AG09309 (cell line): ENCODE data around the gene WDR59.

Experiments used
- DNase-seq: peaks from one replicate; pipeline ENCODE4 v3.0.0-alpha.2; 2010; ENCODE audit warnings: low read depth
- H3K4me3 ChIP-seq: 2 replicates; pipeline ENCODE4 v1.5.1; 2011; ENCODE audit warnings: mild to moderate bottlenecking, low read depth, low read length, moderate library complexity; ENCODE audit not compliant: control insufficient read depth
- TF ChIP-seq, protein P1 (sequence below): IDR thresholded peaks from 2 replicates; pipeline ENCODE4 v1.5.1; 2011; ENCODE audit warnings: mild to moderate bottlenecking, low read depth, low read length, inconsistent platforms; ENCODE audit not compliant: insufficient read depth, control insufficient read depth; ENCODE audit errors: missing control alignments

WDR59 gene

DNA sequence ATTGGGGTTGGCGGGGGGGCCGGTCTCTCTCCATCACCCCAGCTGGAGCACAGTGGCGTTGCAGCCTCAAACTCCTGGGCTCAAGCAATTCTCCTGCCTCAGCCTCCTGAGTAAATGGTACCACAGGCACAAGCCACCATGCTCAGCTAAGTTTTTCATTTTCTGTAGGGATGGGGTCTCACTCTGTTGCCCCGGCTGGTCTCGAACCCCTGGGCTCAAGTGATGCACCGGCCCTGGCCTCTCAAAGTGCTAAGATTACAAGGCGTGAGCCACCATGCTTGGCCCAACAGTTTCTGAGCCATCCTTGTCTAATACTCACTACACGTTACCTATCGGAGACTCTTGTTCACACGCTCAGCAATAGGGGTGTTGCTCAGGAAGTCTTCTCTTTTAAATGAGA is 11.6 kb downstream of the WDR59 start:
- no peak overlapping the region for H3K4me3 ChIP-seq
- no peak for DNase-seq
- TF ChIP-seq, protein P1, sequence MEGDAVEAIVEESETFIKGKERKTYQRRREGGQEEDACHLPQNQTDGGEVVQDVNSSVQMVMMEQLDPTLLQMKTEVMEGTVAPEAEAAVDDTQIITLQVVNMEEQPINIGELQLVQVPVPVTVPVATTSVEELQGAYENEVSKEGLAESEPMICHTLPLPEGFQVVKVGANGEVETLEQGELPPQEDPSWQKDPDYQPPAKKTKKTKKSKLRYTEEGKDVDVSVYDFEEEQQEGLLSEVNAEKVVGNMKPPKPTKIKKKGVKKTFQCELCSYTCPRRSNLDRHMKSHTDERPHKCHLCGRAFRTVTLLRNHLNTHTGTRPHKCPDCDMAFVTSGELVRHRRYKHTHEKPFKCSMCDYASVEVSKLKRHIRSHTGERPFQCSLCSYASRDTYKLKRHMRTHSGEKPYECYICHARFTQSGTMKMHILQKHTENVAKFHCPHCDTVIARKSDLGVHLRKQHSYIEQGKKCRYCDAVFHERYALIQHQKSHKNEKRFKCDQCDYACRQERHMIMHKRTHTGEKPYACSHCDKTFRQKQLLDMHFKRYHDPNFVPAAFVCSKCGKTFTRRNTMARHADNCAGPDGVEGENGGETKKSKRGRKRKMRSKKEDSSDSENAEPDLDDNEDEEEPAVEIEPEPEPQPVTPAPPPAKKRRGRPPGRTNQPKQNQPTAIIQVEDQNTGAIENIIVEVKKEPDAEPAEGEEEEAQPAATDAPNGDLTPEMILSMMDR = no peak

DNA sequence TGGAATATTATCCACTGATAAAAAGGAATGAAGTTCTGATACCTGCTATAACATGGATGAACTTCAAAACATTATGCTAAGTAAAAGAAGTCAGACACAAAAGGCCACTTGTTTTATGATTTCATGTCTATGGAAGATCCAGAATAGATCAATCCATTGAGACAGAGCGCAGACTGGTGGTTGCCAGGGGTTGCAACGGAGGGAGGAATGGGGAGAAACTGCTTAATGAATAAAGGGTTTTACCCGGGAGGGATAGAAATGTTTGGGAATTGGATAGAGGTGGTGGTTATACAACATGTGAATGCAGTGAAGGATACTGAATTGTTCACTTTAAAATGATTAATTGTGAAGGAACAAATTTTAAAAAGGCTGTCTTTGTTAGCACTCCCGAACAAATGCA is 30.2 kb downstream of the WDR59 start:
- H3K4me3 ChIP-seq = no peak overlapping the region
- TF ChIP-seq, protein P1 = no peak
- no peak for DNase-seq

DNA sequence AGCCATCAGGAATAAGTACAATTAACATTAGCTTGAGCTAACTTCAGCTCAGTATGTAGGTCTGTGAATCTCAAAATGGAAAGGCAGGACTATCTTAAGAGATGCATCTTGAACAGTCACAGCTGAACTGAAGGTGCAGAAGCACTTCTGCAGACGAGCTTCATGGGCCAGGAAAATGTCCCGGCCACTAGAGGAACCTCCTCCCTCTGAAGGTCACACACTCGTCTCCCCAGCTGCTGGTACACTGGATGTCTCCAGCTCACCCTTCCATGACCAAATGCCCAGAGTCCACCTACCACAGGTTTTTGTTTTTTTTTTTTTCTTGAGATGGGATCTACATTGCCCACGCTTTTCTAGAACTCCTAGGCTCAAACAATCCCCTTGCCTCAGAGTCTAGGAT is 33.2 kb downstream of the WDR59 start:
- DNase-seq = no peak
- no peak overlapping the region for H3K4me3 ChIP-seq
- TF ChIP-seq, protein P1 = no peak

DNA sequence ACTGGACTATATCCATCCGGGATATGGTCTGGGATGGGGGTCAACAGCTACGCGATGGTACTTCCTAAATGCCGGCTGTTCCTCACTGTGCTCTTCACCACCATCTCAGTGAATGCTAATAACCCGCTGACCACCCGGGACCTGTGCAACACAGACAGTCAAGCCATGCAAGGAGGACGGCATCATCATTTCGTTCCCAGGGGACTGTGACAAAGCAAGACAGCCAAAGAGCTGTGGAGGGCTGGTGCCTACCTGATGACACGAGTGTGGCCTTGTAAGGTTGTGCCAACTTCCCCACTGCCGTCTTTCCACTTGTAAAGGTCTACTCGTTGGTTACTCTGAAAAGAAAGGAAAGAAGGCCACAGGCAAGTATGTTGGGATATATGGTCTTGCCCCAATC is 33.7 kb downstream of the WDR59 start:
- DNase-seq = no peak
- H3K4me3 ChIP-seq = no peak overlapping the region
- TF ChIP-seq, protein P1 = no peak

DNA sequence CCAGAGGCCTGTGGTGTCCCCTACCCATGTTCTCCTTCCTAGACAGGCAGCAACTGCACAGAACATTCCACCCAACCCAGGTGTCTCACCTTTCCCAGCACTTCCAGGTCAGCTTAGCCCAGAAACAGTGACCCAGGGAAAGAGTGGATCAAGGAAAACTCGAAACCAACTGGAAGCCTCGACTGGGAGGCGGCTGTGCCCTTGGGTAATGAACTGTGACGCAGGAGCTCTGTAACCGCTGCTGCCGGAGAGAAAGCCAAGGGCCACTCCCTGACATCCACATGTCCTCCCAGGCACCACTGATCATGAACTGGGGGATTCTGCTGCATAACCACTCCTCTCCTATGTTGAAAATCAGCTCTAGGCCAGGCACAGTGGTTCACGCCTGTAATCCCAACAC is 34.4 kb downstream of the WDR59 start:
- TF ChIP-seq, protein P1 = no peak
- no peak overlapping the region for H3K4me3 ChIP-seq
- DNase-seq = no peak

DNA sequence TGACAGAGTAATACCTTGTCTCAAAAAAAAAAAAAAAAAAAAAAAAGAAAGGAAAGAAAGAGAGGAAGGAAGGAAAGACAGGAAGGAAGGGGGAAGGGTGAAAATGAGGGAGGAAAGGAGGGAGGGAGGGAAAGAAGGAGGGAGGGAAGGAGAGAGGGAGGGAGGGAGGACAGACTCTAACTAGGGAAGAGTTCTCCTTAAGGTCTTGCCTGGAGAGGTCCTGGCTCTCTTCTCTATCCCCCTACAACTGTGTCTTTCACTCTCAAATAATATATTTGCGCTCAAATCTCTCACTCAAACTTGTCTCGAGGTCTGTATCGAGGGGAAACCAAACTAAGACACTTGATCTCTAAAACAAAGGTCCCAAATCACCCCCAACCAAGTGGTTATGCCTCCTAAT is 35.6 kb downstream of the WDR59 start:
- TF ChIP-seq, protein P1 = no peak
- DNase-seq = no peak
- H3K4me3 ChIP-seq = no peak overlapping the region

DNA sequence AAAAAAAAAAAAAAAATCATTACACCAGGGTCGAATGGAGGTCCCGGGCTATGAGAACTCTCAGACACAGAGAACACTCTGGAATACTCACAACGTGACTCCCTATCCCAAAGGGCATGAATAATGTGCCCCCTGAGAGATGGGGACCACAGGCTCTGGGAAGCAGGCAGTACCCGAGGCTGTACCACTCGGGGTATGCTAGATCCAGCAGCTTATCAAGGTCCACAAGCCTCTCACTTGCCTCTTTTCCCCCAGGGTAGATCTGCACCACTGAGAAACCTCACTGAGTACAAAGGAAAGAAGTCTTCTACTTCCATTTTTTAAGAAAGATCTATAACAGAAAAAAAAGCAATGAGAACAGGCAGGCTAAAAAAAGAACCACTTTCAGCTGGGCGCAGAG is 40.5 kb downstream of the WDR59 start:
- TF ChIP-seq, protein P1 = no peak
- H3K4me3 ChIP-seq = no peak overlapping the region
- DNase-seq = no peak
